GM13977 (cell line): ENCODE data around the gene CORO6.
"Not testable (repeated sequence)": the region's sequence is repeated elsewhere in the genome, so short reads cannot be mapped to it uniquely, and the experiment has no call there.

ENCODE experiments used
- DNase-seq: peaks from one replicate; pipeline ENCODE4 v3.0.0; 2012; ENCODE audit warnings: low spot score
- in situ Hi-C: fragments of 300-500 bp; cut with MboI; formaldehyde crosslinking; loops from one replicate; pipeline ENCODE4 v1.12.0; 2022; ENCODE audit warnings: low sequenced_read_pairs, low pct_unique_long_range_greater_than_20kb, mixed read lengths, inconsistent platforms; ENCODE audit not compliant: unreplicated experiment
- TF ChIP-seq, protein P1 (sequence below): IDR thresholded peaks from 2 replicates; pipeline ENCODE4 v1.5.1; 2012; ENCODE audit warnings: mild to moderate bottlenecking, control low read depth; ENCODE audit not compliant: insufficient read depth; ENCODE audit errors: extremely low read depth, missing control alignments

CORO6 gene

DNA sequence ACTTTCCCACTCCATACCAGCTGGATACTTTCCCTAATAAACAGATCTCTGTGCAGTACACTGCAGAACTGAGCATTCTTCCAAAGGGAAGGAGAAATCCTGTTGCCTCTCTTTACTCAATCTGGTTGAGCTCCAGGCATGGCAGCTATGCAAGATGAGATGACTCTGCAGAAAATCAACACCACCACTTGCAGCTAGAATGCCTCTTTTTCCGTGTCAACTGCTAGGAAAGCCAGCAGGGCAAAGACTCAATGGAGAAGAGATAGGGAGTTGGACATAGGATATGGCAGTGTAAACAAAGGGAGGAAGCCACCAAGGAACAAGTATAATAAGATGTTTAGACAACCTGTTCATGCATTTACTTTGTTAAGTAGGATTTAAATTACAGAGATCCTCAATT lies 40.4 kb upstream of the CORO6 start:
- TF ChIP-seq, protein P1, sequence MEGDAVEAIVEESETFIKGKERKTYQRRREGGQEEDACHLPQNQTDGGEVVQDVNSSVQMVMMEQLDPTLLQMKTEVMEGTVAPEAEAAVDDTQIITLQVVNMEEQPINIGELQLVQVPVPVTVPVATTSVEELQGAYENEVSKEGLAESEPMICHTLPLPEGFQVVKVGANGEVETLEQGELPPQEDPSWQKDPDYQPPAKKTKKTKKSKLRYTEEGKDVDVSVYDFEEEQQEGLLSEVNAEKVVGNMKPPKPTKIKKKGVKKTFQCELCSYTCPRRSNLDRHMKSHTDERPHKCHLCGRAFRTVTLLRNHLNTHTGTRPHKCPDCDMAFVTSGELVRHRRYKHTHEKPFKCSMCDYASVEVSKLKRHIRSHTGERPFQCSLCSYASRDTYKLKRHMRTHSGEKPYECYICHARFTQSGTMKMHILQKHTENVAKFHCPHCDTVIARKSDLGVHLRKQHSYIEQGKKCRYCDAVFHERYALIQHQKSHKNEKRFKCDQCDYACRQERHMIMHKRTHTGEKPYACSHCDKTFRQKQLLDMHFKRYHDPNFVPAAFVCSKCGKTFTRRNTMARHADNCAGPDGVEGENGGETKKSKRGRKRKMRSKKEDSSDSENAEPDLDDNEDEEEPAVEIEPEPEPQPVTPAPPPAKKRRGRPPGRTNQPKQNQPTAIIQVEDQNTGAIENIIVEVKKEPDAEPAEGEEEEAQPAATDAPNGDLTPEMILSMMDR: no peak
- DNase-seq: no peak
- in situ Hi-C loops: no loop called here

DNA sequence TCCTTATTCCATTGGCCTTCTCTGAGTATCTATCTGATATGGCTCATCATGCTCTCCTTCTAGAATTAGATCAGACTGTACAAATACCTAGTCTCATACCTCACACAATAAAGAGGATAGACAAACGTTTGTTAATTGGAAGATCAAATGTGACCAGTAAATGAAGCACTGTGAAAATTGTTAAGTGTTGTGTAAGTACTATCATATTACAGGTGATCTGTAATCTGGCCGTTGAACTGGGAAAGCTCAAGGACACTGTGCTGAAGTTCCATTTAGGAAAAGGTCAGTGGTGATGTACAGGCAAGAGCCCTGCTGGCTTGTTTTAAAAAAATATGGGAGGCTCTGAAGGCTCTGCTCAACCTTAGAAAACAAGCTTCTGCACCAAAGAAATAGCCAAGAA lies 38.5 kb upstream of the CORO6 start:
- in situ Hi-C loops: no loop called here
- DNase-seq: no peak
- TF ChIP-seq, protein P1: no peak

DNA sequence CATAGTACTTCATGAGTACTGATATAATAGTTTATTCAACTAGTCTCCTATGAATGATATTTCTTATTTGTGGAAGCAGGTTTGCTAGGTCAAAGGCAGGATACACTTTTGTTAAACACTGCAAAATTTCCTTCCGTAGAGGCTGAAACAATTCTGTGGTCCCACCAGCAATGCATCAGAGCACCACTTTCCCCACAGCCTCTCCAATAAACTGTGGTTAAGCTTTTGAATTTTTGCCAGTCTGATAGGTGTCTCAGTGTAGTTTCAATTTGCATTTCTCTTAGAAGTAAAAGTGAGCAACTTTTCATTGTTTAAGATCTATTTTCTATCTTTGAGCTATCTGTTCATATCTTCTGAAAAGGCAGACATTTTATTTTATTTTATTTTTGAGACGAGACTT lies 36.4 kb upstream of the CORO6 start:
- no peak for DNase-seq
- TF ChIP-seq, protein P1: no peak
- in situ Hi-C loops: no loop called here

DNA sequence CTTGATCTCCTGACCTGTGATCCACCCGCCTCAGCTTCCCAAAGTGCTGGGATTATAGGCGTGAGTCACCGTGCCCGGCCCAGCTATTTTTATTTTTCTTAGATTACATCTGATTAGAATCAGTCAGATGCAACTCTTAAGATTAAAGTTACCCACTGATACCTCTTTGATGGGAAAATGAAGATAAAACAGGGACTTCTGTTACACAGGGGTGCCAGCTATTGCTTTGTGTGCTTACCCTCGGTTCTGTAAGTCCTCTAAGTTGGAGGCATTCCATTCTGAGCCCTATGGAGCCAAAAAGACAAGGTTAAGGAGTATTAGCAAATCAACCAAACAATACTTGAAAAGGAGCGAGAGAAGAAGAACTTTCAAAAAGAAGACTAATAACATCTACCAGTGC lies 32.6 kb upstream of the CORO6 start:
- TF ChIP-seq, protein P1: no peak
- DNase-seq: no peak
- in situ Hi-C loops: no loop called here

DNA sequence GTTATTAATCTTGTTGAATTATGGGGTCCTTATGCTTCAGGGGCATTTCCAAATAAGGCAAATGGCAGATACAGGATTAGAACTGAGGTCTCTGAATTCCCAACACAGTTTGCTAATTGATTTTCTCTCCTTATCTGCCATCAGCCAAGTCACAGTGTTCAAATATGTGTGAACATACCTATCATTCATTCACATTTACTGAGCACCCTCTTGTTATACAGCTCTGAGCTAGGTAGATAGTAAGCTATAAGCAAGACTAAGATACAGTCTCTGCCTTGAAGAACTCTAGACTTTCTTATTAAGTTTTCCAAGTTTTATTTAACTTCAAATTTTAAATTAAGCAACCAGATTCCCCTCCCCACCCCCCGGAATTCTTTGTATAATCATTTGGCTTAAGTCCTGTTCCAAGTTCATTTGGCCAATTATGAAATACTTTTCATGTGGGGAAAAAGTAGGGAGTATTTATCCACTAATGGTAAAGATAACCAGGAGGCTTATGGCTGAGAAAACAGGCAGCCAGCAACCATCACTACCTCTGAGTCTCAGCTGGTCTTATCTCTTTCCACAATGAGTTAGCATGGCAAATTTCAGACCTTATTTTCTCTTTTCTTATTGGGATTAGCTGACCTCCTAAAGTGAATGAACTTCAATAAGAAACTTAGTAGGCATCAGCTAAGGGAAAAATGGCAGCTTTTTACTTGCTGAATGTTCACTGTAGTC lies 31.4 kb upstream of the CORO6 start:
- TF ChIP-seq, protein P1: no peak
- in situ Hi-C loops: no loop called here
- DNase-seq: no peak

DNA sequence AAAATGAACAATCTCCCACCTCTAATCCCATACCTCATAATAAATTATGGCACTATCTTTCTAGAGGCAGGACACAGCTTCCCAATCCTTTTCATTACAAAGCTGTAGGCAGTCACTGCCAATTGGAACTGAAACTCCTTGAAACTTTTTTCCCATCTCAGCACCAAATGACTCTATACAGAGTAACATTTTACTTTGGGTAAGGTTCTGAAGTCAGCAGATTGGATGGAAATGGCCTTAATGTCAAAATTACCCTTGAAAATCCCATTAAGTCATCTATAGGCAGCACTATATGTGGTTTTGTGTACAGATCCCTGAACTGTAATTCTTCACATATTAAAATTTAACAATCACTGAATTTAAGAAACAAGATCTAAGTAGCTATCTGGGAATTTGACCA lies 30.3 kb upstream of the CORO6 start:
- TF ChIP-seq, protein P1: no peak
- in situ Hi-C loops: no loop called here
- DNase-seq: no peak

DNA sequence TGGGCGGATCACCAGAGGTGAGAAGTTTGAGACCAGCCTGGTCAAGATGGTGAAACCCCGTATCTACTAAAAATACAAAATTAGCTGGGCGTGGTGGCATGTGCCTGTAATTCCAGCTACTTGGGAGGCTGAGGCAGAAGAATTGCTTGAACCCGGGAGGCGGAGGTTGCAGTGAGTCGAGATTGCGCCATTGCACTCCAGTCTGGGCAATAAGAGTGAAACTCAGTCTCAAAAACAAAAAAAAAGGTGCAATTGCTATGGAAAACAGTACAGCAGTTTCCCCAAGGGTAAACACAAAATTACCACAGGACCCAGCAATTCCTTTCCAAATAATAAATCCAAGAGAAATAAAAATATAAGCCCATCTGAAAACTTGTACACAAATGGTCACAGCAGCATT lies 29.2 kb upstream of the CORO6 start:
- DNase-seq, in situ Hi-C loops: not testable (repeated sequence)
